HG03175 (cell line): Measurements from ENCODE around the gene DNASE1L3.
"Not testable (repeated sequence)": the region's sequence is repeated elsewhere in the genome, so short reads cannot be mapped to it uniquely, and the experiment has no call there.

Experiments
- ATAC-seq: cut with Tn5 transposase; IDR thresholded peaks from one replicate; pipeline ENCODE4 v1.9.1; 2021; ENCODE audit warnings: mild to moderate bottlenecking, moderate library complexity; ENCODE audit not compliant: unreplicated experiment

The DNASE1L3 gene

GRCh38 chr3:58202917-58203360 lies 7.8 kb downstream of the DNASE1L3 start:
- ATAC-seq: peak; percentile 45

- not testable (repeated sequence) for ATAC-seq
Measured at GRCh38 chr3:58201451-58201850, 9.3 kb downstream of the DNASE1L3 start.

- ATAC-seq: no peak
Measured at GRCh38 chr3:58200846-58201355, 9.9 kb downstream of the DNASE1L3 start.

GRCh38 chr3:58200121-58200709 lies 10.6 kb downstream of the DNASE1L3 start:
- no peak for ATAC-seq

- ATAC-seq: no peak
Measured at GRCh38 chr3:58198804-58199203, 12.0 kb downstream of the DNASE1L3 start.

GRCh38 chr3:58198362-58198761 lies 12.4 kb downstream of the DNASE1L3 start:
- ATAC-seq: no peak

- no peak for ATAC-seq
Measured at GRCh38 chr3:58197588-58197987, 13.2 kb downstream of the DNASE1L3 start.

GRCh38 chr3:58193682-58194407 lies 16.9 kb downstream of the DNASE1L3 start:
- ATAC-seq: no peak

GRCh38 chr3:58192069-58192468 lies 18.7 kb downstream of the DNASE1L3 start:
- no peak for ATAC-seq

- no peak for ATAC-seq
Measured at GRCh38 chr3:58191361-58191991, 19.3 kb downstream of the DNASE1L3 start.

- no peak for ATAC-seq
Measured at GRCh38 chr3:58190882-58191281, 19.9 kb downstream of the DNASE1L3 start.

GRCh38 chr3:58190291-58190690 lies 20.5 kb downstream of the DNASE1L3 start:
- no peak for ATAC-seq

GRCh38 chr3:58189691-58190090 lies 21.1 kb downstream of the DNASE1L3 start:
- ATAC-seq: no peak

- no peak for ATAC-seq
Measured at GRCh38 chr3:58188921-58189451, 21.8 kb downstream of the DNASE1L3 start.

- ATAC-seq: no peak
Measured at GRCh38 chr3:58188173-58188564, 22.6 kb downstream of the DNASE1L3 start.

- no peak for ATAC-seq
Measured at GRCh38 chr3:58184982-58185360, 25.8 kb downstream of the DNASE1L3 start.

GRCh38 chr3:58184309-58184981 lies 26.3 kb downstream of the DNASE1L3 start:
- no peak for ATAC-seq

- ATAC-seq: no peak
Measured at GRCh38 chr3:58183891-58184290, 26.9 kb downstream of the DNASE1L3 start.

GRCh38 chr3:58183221-58183620 lies 27.6 kb downstream of the DNASE1L3 start:
- no peak for ATAC-seq

- no peak for ATAC-seq
Measured at GRCh38 chr3:58180940-58181587, 29.7 kb downstream of the DNASE1L3 start.
